GM12864 (cell line): ENCODE results near the gene DPP9.

Source experiments
- DNase-seq: peaks from one replicate; pipeline ENCODE4 v3.0.0-alpha.2; 2011; ENCODE audit warnings: low read depth
- H3K4me3 ChIP-seq: 2 replicates; pipeline ENCODE4 v1.5.1; 2011; ENCODE audit warnings: mild to moderate bottlenecking, low read depth, low read length, control low read depth
- CTCF ChIP-seq: IDR thresholded peaks from 2 replicates; pipeline ENCODE4 v1.5.1; 2011; ENCODE audit warnings: low read depth, mild to moderate bottlenecking, moderate library complexity, low read length, control low read depth, inconsistent platforms; ENCODE audit errors: missing control alignments

DPP9 gene

GRCh38 chr19:4669723-4670480, 53.7 kb downstream of the DPP9 start, which contains the start of gene MYDGF:
Gene MYDGF, minus strand, starts transcription at chr19:4670342. Its CDS starts 8 bp downstream, at chr19:4670334.
- TF ChIP-seq CTCF, result no peak
- peak; percentile 54 for DNase-seq
- H3K4me3 ChIP-seq, result peak within 1 kb of the TSS; percentile 88

- no peak for DNase-seq
- TF ChIP-seq CTCF, result no peak
- no peak overlapping the region for H3K4me3 ChIP-seq
Observed at GRCh38 chr19:4664642-4665041, 59.0 kb downstream of the DPP9 start.

GRCh38 chr19:4662812-4663211, 60.8 kb downstream of the DPP9 start:
- TF ChIP-seq CTCF, result no peak
- no peak overlapping the region for H3K4me3 ChIP-seq
- no peak for DNase-seq

- DNase-seq, result no peak
- no peak overlapping the region for H3K4me3 ChIP-seq
- no peak for TF ChIP-seq CTCF
Observed at GRCh38 chr19:4662020-4662695, 61.5 kb downstream of the DPP9 start.

GRCh38 chr19:4660993-4661392, 62.6 kb downstream of the DPP9 start:
- no peak overlapping the region for H3K4me3 ChIP-seq
- no peak for DNase-seq
- no peak for TF ChIP-seq CTCF

- no peak for DNase-seq
- peak; percentile 28 for TF ChIP-seq CTCF
- H3K4me3 ChIP-seq, result no peak overlapping the region
Observed at GRCh38 chr19:4660181-4660791, 63.4 kb downstream of the DPP9 start.
